KG1 (cell line): ENCODE measurements around the gene TMEM106C.
"Not testable (repeated sequence)": the region's sequence is repeated elsewhere in the genome, so short reads cannot be mapped to it uniquely, and the experiment has no call there.

ENCODE experiments used
- DNase-seq: peaks from one replicate; lab custom pipeline; 2025; lab: John Stamatoyannopoulos, UW

The TMEM106C gene

DNA sequence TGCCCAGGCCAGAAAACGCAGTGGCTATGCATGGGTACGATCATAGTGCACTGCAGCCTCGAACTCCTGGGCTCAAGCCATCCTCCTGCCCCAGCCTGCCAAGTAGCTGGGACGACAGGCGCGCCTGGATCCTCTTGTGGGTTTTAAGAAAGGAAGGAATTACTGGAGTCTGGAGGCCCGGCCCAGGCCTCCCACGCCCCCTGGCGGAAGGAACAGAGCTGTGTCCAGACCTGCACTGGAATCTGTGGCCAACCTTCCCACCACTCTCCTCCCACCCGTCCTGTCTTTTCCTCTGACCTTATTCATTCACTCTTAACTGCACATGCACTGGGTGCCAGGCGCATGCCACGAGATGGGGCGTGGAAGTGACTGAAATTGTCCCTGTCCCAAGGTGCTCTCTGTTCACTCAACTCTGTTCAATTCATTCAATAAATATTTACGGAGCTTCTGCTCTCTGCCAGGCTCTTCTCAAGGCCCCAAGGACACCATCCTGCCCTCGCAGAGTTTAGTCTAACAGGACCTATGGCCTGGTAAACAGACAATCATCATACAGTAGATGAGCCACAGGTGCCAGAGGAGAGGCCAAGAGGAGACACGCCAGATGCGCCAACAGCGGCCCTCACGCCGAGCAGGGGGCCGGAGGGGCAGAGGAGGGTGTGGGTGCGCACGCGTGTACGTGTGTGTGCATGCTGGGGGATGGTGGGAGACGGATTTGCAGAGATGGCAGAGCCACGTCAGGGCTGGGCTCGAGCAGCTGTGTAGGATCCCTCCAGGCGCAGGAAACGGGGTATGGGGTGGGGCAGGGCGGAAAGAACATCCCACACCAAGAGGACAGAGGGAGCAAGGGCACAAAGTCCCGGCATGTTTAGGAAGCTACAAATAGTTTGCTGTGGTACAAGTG, 13.7 kb upstream of the TMEM106C start:
- DNase-seq: no peak

DNA sequence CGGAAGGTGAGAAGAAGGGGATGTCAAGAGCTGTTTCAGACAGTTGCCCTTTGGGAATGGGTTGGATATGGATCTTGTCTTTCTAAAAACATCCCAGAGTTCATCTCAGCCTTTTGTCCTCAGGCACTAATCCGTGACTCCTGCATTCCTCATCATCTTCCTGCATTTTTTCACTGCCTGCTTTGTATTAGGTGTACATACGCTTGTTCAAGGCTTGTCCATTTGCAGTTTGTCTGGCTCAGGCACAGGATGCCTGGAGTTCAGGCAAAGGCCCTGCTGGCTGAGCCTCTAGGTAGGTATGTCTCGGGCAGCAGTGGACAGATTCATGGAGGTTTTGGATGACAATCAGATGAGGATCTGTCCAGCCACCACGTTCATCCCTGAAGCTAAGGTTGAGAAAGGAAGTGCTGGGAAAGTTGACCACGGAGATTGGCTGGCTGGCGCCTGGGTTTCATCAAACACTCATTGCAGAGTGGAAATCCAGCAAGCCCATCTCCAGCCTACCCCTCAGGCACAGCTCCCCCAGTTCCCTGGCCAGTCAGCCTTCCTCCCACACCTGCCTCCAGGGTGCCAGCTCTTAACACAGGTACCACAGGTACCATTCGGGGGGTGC, 12.4 kb upstream of the TMEM106C start:
- DNase-seq: no peak

DNA sequence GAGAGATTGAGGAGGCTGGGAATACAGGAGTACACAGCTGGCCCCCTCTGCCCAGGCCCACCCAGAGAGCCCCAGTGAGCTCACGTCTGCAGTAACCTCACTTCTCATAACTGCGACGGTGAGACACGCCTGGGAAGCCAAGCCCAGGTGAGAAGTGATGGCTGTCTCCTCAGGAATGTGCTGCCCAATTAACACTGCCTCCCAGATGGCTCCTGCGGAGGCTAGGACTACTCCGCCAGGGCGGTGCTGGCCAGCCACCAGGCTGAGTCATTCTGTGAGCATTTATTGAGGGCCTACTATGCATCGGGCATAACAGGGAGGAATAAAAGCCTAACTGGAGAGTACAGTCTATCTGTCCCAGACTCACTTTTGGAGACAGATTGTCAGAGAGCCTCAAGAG, 9.3 kb upstream of the TMEM106C start:
- no peak for DNase-seq

DNA sequence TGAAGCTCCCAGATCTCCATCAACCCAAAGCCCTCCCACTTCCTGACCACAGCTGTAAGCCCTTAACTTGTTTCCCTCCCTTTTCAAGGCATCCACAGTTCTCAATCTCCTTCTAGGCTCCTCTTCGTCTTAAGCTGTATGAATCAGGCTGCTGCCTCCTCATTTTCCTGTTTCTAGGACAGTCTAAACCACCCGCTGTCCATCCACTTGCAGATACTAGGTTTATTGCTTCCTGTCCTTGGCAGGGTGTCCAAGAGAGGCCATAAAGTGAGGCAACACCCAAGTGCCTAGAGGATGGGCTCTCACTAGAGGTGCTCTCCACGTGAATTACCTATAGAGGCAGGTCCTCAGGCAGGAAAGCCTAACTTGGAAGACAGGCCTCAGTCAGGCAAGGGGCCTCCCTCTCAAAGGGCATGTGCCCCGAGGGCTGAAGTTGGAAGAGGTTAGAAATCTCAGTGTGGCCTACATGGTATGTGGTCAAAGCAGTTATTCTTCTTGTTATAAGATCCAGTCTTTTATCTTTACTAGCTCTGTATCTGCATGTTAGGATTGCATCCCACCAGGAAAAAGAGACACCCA, 8.8 kb upstream of the TMEM106C start:
- DNase-seq: no peak

DNA sequence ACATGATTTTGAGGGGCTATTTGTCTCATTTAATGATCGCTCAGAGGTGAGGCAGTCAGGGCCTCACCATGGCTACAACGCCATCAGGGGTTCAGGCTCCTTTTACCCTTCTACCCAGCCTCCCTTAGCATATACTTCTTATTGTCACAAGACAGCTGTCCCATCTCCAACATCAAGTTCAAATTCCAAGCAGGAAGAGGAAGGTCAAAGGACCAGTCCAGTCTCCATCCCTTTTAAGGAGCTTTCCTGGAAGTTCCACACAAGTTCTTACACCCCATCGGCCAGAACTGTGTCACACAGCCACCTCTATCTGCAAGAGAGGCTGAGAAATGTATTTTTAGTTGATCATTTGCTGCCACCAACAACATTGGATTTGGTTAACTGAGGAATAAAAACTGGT, 8.3 kb upstream of the TMEM106C start:
- no peak for DNase-seq

DNA sequence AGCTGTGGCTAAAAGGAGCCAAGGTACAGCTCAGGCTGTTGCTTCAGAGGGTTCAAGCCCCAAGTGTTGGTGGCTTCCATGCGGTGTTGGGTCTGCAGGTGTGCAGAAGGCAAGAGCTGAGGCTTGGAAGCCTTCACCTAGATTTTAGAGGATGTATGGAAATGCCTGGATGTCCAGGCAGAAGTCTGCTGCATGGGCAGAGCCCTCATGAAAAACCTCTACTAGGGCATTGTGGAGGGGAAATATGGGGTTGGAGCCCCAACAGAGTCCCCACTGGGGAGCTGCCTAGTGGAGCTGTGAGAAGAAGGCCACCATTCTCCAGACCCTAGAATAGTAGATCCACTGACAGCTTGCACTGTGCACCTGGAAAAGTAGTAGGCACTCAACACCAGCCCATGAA, 5.7 kb upstream of the TMEM106C start:
- DNase-seq: not testable (repeated sequence)

DNA sequence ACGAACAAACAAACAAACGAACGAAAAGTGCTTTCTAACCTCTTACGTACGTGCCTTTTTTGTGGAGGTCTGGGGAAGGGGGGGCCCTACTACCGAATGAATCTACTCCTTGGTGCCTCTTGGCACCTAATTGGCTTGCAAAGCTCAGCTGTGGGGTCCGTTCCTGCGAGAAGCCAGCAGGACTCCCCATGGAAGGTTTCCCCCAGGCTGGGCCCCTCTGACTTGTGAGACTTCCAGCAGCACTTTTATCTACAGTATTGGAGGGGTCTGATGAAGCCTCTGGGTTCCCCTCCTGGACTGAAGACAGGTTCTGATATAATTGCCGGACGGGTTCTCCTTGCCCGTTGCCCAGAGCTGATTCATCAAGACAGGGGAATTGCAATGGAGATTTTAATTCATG, 1.2 kb upstream of the TMEM106C start:
- no peak for DNase-seq

DNA sequence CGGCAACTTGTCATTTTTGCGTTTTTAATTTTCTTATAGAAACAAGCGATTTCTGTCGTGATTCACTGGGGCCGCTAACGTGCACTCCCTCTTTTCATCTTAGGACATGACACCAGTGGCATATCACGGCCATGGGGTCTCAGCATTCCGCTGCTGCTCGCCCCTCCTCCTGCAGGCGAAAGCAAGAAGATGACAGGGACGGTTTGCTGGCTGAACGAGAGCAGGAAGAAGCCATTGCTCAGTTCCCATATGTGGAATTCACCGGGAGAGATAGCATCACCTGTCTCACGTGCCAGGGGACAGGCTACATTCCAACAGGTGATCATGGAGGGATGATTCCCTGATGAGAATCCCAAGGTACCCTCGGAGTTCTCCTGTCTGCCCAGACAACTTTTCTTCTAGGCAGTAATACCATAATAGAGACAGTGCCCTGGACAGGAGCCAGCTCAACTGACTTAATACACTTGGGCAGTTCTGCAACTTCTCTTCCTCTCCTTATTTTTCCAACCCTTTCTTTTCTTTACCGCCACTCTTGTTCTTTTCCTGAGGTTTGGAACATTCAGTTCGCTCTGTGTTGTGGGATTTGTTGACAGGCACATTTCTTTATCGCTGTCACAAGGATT, 821 bp downstream of the TMEM106C start:
- DNase-seq: no peak

DNA sequence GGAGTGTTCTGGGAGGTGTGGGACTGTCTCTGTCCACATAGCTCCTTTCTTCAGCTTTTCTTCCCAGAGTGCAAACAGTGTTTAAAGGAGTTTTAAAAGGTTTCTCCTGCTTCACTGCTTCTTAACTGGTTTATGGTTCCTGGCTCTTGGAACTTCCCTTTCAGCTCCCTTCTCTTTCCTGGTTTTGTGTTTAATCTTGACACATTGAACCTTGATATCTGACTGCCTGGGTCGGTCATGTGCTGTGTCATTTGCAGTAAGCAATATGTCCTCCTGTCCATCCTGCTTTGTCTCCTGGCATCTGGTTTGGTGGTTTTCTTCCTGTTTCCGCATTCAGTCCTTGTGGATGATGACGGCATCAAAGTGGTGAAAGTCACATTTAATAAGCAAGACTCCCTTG, 2.2 kb downstream of the TMEM106C start:
- DNase-seq: no peak

DNA sequence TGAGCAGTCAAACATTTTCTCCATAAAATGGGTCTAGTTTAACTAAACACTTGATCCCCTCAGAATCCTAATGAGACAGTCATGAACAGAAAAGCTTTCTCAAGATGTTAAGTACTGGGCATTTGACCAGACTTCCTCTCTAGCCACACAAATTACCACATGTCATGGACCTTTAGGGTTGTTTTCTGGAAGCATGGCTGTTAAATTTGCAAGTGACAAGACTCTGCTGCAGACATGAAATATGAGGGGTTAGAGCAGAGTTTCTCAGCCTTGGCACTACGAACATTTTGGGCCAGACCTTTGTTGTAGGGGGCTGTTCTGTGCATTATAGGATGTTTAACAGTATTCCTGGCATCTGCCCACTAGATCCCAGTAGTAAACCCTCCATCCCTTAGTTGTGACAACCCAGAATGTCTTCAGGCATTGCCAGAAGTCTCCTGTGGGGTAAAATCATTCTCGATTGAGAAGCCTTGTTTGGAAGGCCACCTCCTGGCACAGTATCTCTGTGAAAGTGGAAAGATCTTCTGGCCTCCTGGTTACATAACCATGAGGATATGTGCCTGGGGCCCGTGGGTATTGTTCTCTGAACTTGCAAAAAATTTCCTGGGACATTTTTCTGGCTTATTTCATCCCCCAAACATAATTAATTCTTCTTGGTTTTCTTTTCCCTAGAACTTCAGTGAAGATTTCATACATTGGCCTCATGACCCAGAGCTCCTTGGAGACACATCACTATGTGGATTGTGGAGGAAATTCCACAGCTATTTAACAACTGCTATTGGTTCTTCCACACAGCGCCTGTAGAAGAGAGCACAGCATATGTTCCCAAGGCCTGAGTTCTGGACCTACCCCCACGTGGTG, 4.3 kb downstream of the TMEM106C start:
- DNase-seq: no peak

DNA sequence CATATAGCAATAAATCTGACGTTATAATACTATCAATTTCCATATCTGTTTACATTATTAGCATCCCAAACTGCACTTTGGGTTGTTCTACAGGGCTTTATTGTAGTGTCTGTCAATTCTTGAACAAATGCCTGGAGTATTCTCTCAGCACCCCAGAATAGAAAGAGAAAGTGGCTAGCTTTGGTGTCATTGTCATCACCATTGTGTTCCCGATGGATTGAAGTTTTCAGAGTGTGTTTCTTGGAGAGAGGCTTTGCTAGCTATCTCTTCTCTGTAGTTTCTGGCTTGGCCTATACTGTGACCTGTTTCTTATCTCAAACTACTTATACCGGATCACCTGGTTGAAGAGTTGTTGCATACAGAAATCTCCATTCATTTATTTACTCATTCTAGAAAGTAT, 6.4 kb downstream of the TMEM106C start:
- no peak for DNase-seq

DNA sequence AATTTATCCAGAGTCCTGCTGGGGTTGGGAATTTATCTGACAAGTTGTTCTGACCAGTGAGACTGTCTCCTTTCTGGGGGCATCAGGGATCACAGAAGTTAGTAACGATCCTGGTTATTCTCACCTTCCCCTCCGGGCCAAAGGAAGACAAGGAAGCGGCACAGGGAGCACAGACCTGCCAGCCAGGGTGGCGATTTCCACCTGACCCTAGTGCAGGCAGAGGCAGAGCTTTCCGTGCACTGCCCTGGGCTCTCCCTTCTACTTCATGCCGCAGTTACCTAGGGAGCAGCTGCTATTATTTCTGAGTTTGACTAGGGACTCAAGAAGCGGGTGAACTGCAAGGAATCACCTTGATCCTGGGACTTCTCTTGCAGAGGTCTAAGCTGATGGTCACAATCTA, 7.4 kb downstream of the TMEM106C start:
- no peak for DNase-seq

DNA sequence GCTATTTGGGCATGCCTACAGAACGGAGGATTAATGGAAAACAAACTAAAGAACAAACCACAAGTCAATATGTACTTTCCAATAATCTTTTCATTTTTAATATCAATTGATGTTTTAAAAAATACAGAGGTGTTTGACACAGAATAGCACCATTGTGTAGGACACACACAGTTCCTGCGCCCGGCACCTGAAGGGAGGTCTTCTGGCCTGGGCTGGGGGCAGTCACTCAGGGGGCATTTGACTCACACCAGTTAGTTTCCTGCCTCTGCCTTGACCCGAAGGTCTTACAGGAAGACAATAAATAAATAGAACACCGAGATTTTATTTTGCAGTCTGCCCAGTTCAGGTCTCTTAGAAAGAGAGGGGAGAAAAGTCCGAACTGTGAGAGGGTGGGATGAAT, 9.5 kb downstream of the TMEM106C start:
- DNase-seq: no peak

DNA sequence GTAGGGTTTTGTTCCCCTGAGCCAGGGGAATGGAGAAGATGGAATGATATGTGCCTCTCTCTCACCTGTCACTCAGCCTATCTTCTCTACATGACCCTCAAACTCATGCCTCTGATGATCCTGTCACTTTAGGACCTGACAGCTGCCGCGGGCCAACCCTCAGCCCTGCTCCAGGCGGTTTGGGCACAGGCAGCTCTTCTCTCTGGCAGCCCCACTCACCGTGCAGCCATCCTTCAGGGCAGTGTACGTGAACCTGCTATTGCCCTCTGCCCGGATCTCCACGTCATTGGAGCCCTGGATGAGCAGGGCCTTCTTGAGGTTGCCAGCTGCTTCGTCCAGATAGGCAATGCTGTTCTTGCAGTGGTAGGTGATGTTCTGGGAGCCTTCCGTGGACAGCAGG, 10.5 kb downstream of the TMEM106C start:
- DNase-seq: no peak

DNA sequence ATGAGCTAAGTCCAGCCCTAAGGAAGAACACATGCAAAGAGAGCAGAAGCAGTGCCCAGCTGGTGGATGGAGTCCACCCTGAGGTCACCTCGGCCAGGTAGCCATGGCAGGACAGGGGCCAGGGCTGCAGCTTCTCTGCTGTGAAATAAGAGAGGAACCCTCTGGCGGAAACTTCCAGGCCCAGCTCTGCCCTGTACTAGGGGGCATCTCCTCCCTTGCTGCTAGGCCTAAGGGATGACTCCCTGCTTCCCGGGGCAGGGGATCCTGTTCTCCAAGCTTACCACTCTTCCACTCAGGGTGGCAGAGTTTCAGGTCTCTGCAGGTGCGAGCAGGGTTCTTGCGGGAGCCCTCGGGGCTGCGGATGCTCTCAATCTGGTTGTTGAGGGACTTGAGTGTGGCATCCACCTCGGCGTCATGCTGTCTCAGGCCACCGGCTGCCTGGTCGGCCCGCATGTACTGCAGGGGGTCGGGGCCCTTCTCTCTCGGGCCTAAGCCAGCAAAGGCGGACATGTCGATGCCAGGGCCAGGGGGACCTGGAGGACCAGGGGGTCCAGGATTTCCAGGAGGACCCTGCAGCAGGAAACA, 11.7 kb downstream of the TMEM106C start:
- DNase-seq: no peak

DNA sequence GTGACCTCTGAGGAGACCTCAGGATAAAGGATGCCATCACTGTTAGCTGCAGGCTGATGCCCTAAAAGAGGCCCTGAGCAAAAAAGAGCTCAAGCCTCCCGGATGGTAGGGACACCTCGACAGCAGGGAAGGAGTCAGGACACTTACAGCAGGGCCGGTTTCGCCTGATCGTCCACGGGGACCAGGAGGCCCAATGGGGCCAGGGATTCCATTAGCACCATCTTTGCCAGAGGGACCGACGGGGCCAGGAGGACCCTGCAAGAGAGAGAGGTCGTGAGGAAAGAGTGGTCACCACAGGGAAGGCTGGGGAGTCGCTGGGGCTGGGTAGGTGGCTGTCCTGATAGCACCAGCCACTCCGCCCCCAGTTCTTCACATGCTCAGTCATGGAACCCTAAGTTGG, 12.4 kb downstream of the TMEM106C start:
- DNase-seq: no peak

DNA sequence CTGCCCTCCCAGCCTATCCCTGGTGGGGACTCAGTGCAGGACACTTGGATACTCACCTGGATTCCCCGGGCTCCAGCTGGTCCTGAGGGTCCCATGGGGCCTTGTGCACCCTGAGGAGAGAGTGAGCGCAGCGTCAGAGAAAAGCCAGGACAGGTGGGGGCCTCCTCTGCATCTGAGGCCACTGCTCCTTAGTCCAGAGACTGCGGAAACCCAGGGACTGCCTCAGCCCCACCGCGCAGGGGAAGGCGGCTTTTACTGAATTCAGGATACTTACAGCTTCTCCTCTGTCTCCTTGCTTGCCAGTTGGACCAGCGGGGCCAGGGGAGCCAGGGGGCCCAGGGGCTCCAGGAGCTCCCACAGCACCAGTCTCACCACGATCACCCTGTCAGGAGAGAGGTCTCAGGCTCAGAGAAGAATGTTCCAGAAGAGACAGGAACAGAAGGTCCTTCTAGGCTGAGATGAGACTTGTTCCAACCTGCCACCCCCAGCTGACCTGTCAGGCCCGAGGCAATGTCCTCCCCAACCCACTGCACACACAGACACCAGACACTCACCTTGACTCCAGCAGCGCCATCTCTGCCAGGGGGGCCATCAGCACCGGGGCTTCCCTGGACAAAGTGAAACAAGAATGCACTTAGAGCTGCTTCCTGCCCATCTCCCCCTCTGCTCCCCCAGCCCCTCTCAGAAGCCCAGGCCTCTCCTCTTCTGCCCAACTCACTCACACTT, 13.8 kb downstream of the TMEM106C start:
- no peak for DNase-seq

DNA sequence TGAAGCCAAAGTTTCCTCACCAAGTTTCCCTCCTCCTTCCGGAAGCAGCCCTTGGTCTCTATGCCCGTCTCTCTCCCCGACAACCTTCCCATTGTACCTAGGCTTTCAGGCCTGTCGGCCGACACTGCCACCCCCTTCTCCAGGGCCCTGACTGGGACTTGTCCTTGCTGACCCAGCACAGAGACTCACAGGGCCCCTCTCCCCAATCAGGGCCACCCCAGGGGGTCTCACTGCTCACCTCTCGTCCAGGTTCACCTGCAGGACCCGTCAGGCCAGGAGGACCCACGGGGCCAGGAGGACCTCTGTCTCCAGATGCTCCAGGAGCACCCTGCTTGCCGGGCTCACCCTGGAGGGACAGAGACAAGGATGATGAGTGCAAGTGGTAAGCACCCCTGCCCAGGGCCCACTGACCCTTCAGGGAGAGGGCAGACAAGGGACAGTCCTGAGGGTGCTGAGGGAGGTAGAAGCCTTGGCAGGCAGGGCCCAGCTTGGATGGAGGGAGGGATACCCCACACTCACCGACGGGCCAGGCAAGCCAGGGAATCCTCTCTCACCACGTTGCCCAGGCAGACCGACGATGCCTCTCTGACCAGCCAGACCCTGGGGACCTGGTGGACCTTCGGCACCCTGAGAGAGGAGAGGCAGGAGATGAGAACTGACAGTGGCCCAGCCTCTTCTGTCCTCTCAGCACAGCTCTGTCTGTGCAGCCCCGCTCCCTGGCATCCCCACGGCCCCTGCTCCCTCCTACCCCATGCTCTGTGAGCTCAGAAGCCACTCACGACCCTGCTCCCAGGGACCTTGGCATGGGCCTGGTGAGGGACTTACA, 14.6 kb downstream of the TMEM106C start:
- no peak for DNase-seq

DNA sequence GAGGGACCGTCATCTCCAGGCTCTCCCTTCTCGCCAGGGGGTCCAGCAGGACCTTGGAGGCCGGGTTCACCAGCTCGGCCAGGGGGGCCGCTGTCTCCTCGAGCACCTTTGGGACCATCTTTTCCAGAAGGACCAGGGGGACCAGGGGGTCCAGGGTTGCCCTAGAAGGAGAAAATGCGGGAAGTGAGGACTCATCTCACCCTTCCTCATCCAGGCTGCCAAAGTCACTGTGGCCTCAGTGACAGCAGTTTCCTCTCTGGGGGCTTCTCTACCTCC, 15.1 kb downstream of the TMEM106C start:
- DNase-seq: no peak

DNA sequence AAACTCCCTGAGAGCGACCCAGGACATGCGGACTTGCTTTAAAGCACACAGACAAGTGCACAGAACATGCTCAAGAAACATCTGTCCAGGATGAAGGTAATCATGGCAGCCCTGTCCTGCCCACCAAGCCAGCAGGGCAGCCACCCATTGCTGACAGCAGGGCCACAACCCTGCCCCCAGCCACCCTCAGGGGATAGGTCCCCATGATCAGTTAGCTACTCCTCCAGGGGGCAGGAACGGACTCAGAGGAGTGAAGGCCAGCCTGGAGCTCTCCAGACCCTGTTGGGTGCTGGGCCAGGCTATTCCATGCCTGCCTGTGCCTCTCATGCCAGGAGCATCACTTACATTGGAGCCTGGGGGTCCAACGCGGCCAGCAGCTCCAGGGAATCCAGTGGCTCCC, 15.8 kb downstream of the TMEM106C start:
- no peak for DNase-seq
